Activated CD4-positive, alpha-beta memory T cell treated with anti-CD3 and anti-CD28 coated beads, Interleukin-2, amount 10 ng/mL, durations not matched to agents 7 days and 5 days (primary cell): ENCODE results near the gene ABAT. TPM values are rescaled to one million over a fixed set of nuclear protein-coding genes. Genes with fewer than 3 reads are reported as not detected.

ENCODE experiments used
- CTCF ChIA-PET: fragments of 350-600 bp; sonication (Branson Sonifier 250); formaldehyde crosslinking; loops from one replicate; lab custom pipeline; 2021; ENCODE audit warnings: antibody characterized with exemption, inconsistent platforms; lab: Charles Lee
- POLR2A ChIA-PET: fragments of 350-600 bp; sonication (Branson Sonifier 250); formaldehyde crosslinking; loops from one replicate; lab custom pipeline; 2021; ENCODE audit warnings: antibody characterized with exemption; lab: Charles Lee
- DNase-seq: peaks from one replicate; pipeline ENCODE4 v3.0.0-alpha.2; 2020
- H3K27ac Mint-ChIP-seq: one replicate; pipeline ENCODE4 v1.8.0; 2021; ENCODE audit warnings: mild to moderate bottlenecking, mixed read lengths
- H3K27me3 Mint-ChIP-seq: one replicate; pipeline ENCODE4 v1.8.0; 2021; ENCODE audit warnings: mixed read lengths
- H3K36me3 Mint-ChIP-seq: one replicate; pipeline ENCODE4 v1.8.0; 2021; ENCODE audit warnings: low read depth, mixed read lengths
- H3K4me1 Mint-ChIP-seq: one replicate; pipeline ENCODE4 v1.8.0; 2021; ENCODE audit warnings: mixed read lengths
- H3K4me3 Mint-ChIP-seq: one replicate; pipeline ENCODE4 v1.8.0; 2021; ENCODE audit warnings: mild to moderate bottlenecking, mixed read lengths
- H3K9me3 Mint-ChIP-seq: one replicate; pipeline ENCODE4 v1.8.0; 2021; ENCODE audit warnings: mixed read lengths
- total RNA-seq, 2 experiments: library from RNA; stranded (reverse); gene quantifications; one replicate each; pipeline ENCODE4 v1.2.3, GENCODE V29; 2021

ABAT gene
- total RNA-seq, 2 experiments from 2014 or later = 5.5 to 5.9 TPM

- no peaks in the 10 kb centered on the region for H3K36me3 Mint-ChIP-seq
- H3K9me3 Mint-ChIP-seq = peaks cover 5% of the 10 kb centered on the region
- H3K27me3 Mint-ChIP-seq = no peaks in the 10 kb centered on the region
- H3K4me1 Mint-ChIP-seq = no peaks in the 10 kb centered on the region
- H3K4me3 Mint-ChIP-seq = no peak overlapping the region
- POLR2A ChIA-PET = no interaction called here
- no peak overlapping the region for H3K27ac Mint-ChIP-seq
- DNase-seq = no peak
- CTCF ChIA-PET = no interaction called here
Measured at GRCh38 chr16:8717892-8718415, 43.5 kb downstream of the ABAT start.

GRCh38 chr16:8718851-8719680 is 44.6 kb downstream of the ABAT start:
- Mint-ChIP-seq H3K4me3 (no peak overlapping the region), H3K27me3 (no peaks in the 10 kb centered on the region), H3K36me3 (no peaks in the 10 kb centered on the region), H3K27ac (no peak overlapping the region), H3K9me3 (peaks cover 5% of the 10 kb centered on the region), H3K4me1 (no peaks in the 10 kb centered on the region)
- ChIA-PET CTCF (no interaction called here), POLR2A (no interaction called here)
- no peak for DNase-seq

GRCh38 chr16:8720080-8720966 is 45.9 kb downstream of the ABAT start:
- Mint-ChIP-seq H3K9me3 (peaks cover 5% of the 10 kb centered on the region), H3K27me3 (no peaks in the 10 kb centered on the region), H3K27ac (no peak overlapping the region), H3K4me1 (no peaks in the 10 kb centered on the region), H3K4me3 (no peak overlapping the region), H3K36me3 (no peaks in the 10 kb centered on the region)
- ChIA-PET POLR2A (no interaction called here), CTCF (no interaction called here)
- DNase-seq = no peak

- H3K4me1 Mint-ChIP-seq = no peaks in the 10 kb centered on the region
- CTCF ChIA-PET = no interaction called here
- no peak for DNase-seq
- POLR2A ChIA-PET = no interaction called here
- H3K4me3 Mint-ChIP-seq = no peak overlapping the region
- H3K36me3 Mint-ChIP-seq = no peaks in the 10 kb centered on the region
- H3K9me3 Mint-ChIP-seq = peaks cover 5% of the 10 kb centered on the region
- H3K27me3 Mint-ChIP-seq = no peaks in the 10 kb centered on the region
- no peak overlapping the region for H3K27ac Mint-ChIP-seq
Measured at GRCh38 chr16:8720967-8721308, 46.5 kb downstream of the ABAT start.

GRCh38 chr16:8721336-8722024 is 47.1 kb downstream of the ABAT start:
- H3K4me3 Mint-ChIP-seq = no peak overlapping the region
- DNase-seq = no peak
- peaks cover 5% of the 10 kb centered on the region for H3K9me3 Mint-ChIP-seq
- H3K27ac Mint-ChIP-seq = no peak overlapping the region
- POLR2A ChIA-PET = no interaction called here
- CTCF ChIA-PET = no interaction called here
- no peaks in the 10 kb centered on the region for H3K36me3 Mint-ChIP-seq
- no peaks in the 10 kb centered on the region for H3K4me1 Mint-ChIP-seq
- H3K27me3 Mint-ChIP-seq = no peaks in the 10 kb centered on the region

GRCh38 chr16:8722025-8722348 is 47.6 kb downstream of the ABAT start:
- no peak for DNase-seq
- ChIA-PET POLR2A (no interaction called here), CTCF (no interaction called here)
- no peaks in the 10 kb centered on the region for H3K4me1 Mint-ChIP-seq
- no peaks in the 10 kb centered on the region for H3K27me3 Mint-ChIP-seq
- H3K4me3 Mint-ChIP-seq = no peak overlapping the region
- H3K36me3 Mint-ChIP-seq = no peaks in the 10 kb centered on the region
- H3K9me3 Mint-ChIP-seq = peaks cover 3% of the 10 kb centered on the region
- no peak overlapping the region for H3K27ac Mint-ChIP-seq

- CTCF ChIA-PET = no interaction called here
- H3K4me1 Mint-ChIP-seq = peaks cover 8% of the 10 kb centered on the region
- H3K4me3 Mint-ChIP-seq = no peak overlapping the region
- no peak for DNase-seq
- H3K27me3 Mint-ChIP-seq = no peaks in the 10 kb centered on the region
- H3K36me3 Mint-ChIP-seq = no peaks in the 10 kb centered on the region
- no peaks in the 10 kb centered on the region for H3K9me3 Mint-ChIP-seq
- no peak overlapping the region for H3K27ac Mint-ChIP-seq
- POLR2A ChIA-PET = no interaction called here
Measured at GRCh38 chr16:8725513-8726178, 51.2 kb downstream of the ABAT start.

GRCh38 chr16:8727131-8727806 is 52.9 kb downstream of the ABAT start:
- Mint-ChIP-seq H3K4me3 (no peak overlapping the region), H3K4me1 (peaks cover 10% of the 10 kb centered on the region), H3K9me3 (no peaks in the 10 kb centered on the region), H3K27ac (no peak overlapping the region), H3K27me3 (no peaks in the 10 kb centered on the region), H3K36me3 (no peaks in the 10 kb centered on the region)
- CTCF ChIA-PET = no interaction called here
- no peak for DNase-seq
- POLR2A ChIA-PET = interaction anchor here (1.1 kb wide), 1 partner anchor 354 kb away, joined by 4 read pairs; no protein-coding TSS in a partner anchor

GRCh38 chr16:8727857-8728618 is 53.6 kb downstream of the ABAT start:
- H3K4me1 Mint-ChIP-seq = peaks cover 10% of the 10 kb centered on the region
- no peak for DNase-seq
- no peak overlapping the region for H3K27ac Mint-ChIP-seq
- POLR2A ChIA-PET = interaction anchor here (1.1 kb wide), 1 partner anchor 355 kb away, joined by 4 read pairs; no protein-coding TSS in a partner anchor
- no peaks in the 10 kb centered on the region for H3K36me3 Mint-ChIP-seq
- no peak overlapping the region for H3K4me3 Mint-ChIP-seq
- CTCF ChIA-PET = no interaction called here
- H3K9me3 Mint-ChIP-seq = no peaks in the 10 kb centered on the region
- no peaks in the 10 kb centered on the region for H3K27me3 Mint-ChIP-seq

- peaks cover 3% of the 10 kb centered on the region for H3K36me3 Mint-ChIP-seq
- no peak overlapping the region for H3K27ac Mint-ChIP-seq
- H3K9me3 Mint-ChIP-seq = no peaks in the 10 kb centered on the region
- H3K4me1 Mint-ChIP-seq = peaks cover 10% of the 10 kb centered on the region
- CTCF ChIA-PET = interaction anchor here (1.2 kb wide), 1 partner anchor 207 kb away, joined by 3 read pairs; no protein-coding TSS in a partner anchor
- no peak overlapping the region for H3K4me3 Mint-ChIP-seq
- POLR2A ChIA-PET = no interaction called here
- DNase-seq = no peak
- no peaks in the 10 kb centered on the region for H3K27me3 Mint-ChIP-seq
Measured at GRCh38 chr16:8729779-8730334, 55.4 kb downstream of the ABAT start.

- Mint-ChIP-seq H3K27me3 (no peaks in the 10 kb centered on the region), H3K9me3 (no peaks in the 10 kb centered on the region), H3K4me1 (peaks cover 10% of the 10 kb centered on the region), H3K27ac (no peak overlapping the region), H3K4me3 (no peak overlapping the region), H3K36me3 (peaks cover 3% of the 10 kb centered on the region)
- CTCF ChIA-PET = no interaction called here
- no peak for DNase-seq
- POLR2A ChIA-PET = no interaction called here
Measured at GRCh38 chr16:8730335-8730915, 56.0 kb downstream of the ABAT start.
